C1 segment of cervical spinal cord (tissue), 14 donors: ENCODE data around the gene DPM1.
A peak's percentile ranks its signal among the peaks of the same experiment; 100 is the strongest.

Experiments used
- DNase-seq, 14 donors: peaks; one replicate each; lab custom pipeline; 2025; lab: John Stamatoyannopoulos, UW

DPM1 gene

DNA sequence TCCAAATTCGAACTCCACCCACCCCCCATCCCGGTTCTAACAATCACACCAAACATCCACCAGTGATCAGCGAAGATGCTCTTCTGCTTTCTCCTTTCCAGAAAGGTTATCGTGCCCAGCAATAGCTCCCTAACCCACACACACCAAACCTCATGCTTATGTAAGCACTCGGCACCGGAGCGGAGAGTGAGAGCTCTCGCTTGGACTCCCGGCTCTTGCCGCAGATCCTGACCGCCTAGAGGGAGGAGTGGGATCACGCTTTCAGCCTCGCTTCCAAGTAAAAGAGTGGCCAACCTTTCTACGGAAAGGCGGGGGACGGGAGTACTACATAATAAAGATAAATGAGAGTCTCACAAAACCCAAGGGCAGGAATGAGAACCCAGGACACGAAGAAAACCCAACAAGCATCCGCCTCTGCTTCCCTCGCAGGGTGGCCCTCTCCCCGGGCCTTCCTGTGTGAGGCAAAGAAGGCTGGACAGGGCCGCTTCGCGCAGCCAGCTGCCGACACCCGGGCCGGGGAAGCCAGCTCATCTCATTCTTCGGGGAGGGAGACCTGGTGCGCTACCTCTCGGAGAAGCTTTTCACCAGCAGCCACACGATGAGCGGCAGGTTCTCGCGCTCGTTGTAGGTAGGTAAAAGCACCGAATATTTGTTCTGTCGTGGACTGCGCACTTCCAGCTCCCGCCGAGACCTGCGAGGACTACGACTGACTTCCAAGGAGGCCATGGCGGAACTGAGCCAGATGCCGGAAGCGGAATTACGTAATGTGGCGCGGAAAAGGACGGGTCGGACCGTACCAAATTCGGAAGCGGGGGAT, at the start of gene DPM1:
Gene DPM1, minus strand, starts transcription at position 735 of the 817 bp plus-strand sequence. Its CDS starts 9 bp downstream, at position 726.
- peak; percentile 29 to 97 (median 88) for DNase-seq

DNA sequence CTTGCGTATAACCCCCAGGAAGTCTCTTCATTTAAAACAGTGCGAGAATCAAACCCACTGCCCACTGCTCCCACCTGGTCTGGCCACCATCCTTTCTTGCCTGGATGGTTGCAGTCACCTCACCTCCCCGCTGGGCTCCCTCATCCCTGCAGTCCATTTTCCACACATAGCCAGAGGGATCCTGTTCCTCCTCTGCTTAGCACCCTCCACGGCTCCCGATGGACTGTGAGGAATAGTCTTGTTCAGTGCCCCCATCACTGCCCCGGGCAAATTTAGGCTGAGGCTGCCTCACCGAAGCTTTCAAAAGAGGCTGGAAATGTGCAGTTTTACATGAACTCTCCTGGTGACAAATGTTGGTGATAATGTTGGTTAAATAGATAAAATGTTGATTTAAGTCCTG, 46.9 kb upstream of the DPM1 start:
- DNase-seq: no peak

DNA sequence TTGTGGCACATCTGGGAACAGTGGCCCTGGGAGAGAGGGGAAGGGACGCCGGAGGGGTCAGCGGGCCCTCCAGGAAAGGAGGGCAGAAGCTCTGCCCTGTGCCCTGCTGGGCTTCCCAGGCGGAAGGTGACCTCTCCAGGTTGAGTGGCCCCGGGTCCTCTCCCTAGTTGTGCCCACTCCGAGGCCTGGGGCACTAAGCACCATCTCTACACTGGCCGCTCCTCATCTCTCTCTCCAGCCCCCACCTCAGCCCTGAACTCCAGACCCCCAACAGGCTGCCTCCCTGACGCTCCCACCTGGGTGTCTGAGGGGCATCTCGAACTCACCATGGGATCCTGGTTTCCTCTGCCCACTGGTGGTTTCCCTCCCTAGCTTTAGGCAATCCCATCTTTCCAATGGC, 46.4 kb upstream of the DPM1 start:
- DNase-seq: no peak

DNA sequence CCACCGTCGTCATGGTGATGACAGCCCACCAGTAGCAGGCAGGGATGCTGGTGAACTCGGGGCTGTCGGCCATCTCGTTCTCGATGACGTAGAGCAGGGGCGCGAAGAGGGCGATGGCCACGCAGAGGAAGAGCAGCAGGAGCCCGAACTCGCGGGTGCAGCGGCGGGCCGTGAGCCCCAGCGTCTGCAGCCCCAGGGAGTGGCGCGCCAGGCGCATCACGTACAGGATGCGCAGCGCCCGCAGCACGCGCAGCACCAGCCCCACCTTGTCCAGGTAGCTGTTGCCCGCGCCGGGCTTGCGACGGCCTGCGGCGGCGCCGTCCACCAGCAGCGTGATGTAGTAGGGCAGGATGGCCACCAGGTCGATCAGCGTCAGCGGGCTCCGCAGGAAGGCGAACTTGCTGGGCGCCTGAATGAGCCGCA, 46.0 kb upstream of the DPM1 start:
- DNase-seq: no peak

DNA sequence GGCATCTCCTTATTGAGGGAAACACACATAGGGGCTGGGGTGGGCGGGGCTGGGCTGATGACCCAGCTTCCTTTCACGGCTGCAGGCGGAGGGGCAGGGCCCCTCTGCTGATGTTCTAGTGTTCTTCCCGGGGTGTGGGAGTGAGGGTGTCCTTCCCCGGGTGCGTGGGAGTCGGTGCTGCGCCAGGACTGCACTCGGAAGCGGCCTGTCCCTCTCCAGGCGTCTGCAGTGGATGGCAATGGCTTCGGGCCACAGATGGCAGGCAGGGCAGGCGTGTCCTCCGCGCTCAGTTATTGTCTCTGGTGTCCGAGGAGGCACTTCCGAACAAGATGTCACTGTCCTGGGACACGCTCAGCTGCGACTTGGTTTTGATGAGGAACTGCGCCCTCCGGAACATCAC, 45.4 kb upstream of the DPM1 start:
- DNase-seq: no peak

DNA sequence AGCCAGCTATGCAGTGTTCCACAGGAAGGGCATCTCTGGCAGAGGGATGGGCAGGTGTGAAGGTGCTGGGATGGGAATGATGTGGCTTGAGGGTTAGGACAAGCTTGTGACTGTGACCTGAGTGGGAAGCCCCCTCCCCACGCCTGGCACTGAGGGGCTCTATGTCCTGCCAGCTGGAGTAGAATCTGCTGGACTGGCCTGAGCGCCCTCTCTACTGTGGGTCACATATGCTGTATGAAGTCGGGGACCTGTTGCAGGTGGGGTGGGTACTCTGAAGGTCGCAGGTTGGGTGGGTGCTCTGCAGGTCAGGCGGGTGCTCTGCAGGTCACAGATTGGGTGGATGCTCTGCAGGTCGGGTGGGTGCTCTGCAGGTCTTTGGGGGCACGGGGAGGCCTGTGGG, 44.3 kb upstream of the DPM1 start:
- no peak for DNase-seq

DNA sequence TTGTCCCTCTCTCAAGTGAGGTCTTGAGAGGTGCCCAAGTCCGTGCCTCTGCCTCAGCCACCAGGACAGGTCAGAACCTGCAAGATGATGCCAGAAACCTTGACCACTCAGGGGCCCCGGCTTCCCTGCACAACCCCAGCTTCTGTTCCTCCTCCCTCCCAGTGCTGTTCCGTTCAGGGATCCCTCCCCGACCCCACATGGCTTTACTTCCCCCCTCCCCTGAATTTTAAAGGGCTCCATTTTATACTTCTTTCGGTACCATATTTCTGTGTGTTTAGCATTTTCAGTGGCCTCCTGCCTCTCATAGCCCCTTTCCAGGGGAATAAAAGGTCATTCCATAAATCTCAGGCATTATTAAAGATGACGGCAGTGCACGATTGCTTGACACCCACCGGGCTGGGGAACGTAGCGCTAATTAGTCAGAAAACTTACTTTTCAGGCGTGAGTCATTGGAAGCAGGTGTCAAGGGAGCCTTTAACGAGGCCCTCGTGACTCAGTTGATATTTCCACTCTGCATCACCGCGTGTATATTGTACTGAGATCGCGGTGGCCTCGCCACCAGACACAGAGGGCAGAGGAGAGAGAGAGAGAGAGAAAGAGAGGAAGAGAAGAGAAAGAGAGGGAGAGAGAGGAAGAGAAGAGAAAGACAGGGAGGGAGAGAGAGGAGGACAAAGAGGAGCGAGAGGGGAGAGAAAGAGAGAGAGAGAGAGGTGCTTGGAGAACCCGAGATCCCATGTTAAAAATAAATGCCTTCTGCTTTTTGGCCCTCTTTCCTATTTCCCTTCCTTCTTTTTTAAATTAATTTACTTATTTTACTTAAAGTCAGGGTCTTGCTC, 43.3 kb upstream of the DPM1 start:
- no peak for DNase-seq

DNA sequence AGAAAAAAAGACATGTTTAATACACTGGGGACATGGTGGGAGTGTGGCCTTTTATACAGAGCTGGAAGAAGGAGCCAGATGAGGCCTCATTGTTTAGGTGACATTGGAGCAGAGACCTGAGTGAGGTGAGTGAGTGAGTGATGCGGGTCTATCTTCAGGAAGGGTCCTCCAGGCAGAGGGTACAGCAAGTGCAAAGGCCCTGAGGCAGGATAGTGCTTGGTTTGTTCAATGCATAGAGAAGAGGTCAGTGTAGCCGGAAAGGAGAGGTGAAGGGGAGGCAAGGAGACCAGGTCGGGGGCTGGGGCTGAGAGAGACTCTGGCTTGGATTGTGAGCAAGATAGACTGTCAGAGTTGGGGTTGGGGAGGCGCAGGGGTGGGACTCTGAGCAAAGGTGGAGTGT, 41.0 kb upstream of the DPM1 start:
- no peak for DNase-seq

DNA sequence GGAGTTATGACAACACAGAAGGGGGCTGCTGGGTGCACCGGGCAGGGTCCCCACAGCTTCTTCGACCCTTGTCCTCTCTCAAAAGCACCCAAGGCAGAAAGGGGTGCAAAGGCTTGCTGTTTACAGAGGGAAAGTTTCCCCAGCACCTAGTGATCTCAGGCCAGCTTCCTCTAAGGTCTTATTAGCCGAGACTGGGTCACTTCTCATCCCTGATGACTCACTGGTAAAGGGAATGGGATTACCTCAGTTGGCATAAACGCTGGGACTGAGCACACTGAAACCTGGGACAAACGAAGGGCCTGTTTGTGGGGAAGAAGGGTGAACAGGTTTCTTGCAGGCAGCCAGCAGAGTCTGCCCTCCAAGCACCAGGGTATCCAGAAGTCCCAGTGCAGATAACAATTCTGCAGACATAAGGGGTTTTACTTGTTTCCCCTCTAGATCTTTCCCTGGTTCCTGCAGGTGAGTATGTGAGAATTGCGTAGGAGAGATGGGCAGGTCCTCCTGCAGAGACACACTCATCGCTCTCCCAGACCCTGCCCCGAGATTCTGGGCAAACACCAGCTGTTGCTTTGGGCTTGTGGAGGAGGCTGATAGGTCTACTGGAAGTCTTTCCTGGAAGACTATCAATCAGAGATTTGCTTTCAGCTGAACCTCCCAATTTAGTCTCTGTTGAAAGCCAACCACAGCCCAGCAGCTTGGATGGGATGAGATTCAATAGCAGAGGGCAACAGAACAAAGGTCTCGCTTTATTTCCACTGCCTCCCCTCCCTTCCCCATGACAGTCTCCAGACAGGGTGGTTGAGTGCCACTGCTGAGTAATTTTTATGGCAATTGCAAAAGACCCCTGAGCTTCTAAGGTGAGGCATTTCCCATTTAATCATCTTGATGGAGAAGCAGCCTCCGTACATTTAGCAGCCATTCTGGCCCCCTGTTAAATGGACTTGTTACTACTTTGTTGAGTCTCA, 38.9 kb upstream of the DPM1 start:
- DNase-seq: peak in 1 of 14 donors; percentile 3

DNA sequence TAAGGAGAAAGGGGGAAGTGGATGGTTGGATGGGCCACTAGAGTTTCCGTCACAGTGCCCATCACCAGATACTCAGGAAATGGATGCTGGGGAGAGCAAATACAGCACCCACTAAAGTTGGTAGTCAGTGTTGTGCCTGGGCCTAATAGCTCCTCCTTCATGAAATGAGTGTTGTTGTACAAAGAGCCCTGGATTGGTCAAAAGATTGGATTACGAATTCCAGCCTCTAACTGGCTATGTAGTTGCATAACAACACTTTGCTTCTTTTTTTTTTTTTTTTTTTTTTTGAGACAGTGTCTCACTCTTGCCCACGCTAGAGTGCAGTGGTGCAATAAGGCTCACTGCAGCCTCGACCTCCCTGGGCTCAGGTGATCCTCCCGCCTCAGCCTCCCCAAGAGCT, 37.2 kb upstream of the DPM1 start:
- no peak for DNase-seq

DNA sequence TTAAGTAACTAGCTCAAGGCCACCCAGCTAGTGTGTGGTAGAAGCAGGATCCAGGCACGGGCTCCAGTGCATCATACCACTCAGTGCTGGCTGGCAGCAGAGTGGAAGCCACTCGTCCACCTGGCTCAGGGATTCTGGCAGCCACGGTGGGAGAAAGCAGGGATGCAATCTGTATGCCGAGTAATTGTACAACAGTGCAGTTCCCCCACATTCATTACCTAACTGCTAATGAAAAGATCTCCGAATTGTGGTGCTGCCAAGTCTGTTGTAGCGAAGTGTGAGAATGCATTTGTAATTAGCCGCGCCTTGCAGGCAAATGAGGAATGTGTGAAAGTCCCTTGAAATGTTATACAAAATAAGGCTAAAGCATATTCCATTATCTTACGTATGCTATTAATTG, 35.5 kb upstream of the DPM1 start:
- no peak for DNase-seq

DNA sequence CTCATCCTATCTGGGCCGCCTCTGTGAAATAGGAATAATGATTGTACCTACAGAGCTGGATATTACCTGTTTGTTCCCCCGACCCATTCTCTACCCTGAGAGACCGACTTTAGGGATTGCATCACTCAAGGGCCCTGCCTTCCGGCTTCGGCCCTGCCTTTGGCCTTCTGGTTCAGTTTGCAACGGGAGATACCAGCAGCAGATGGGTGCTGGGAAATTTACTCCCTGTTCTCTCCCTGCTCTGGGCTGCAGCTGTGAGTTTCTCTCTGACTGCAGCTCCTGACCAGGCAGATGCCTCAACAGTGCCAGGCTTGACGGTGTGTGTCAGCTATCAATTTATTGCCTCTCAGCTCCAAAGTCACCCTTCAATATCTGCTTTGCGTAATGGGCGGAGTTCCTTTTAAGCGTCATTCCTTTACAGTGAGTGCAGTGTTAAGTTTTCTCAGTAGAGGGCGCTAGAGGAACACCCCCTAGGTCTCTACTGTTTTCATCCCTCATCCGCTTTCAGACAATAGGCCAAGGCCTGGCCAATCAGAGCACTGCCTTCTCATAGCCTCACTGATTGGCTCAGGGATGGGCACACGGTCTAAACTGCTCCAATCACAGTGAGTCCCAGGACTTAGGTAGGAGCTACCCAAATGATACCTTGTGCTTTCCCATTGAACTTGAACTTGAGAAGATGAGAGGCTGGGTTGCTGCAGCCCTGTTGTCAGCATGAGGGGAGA, 34.6 kb upstream of the DPM1 start:
- peak in 1 of 14 donors; percentile 15 for DNase-seq

DNA sequence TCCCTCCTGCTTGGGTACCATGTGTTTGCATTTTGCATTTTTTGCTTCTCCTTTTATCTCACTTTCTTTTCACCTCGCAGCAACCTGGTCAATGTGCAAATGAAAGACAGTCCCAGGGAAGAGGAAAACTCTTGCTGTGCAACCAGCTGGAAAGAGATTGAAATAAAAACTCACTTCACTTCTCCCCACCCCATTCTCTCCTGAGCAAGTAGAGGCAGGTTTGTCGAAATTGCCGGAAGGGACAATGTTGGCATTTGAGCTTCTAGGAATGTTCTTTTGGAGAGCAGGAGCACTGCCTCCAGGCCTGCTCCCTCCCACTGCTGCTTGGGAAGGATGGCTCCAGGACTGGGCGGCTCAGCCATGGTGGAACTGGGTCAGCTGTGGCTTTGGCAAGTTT, 34.0 kb upstream of the DPM1 start:
- peak in 1 of 14 donors; percentile 41 for DNase-seq

DNA sequence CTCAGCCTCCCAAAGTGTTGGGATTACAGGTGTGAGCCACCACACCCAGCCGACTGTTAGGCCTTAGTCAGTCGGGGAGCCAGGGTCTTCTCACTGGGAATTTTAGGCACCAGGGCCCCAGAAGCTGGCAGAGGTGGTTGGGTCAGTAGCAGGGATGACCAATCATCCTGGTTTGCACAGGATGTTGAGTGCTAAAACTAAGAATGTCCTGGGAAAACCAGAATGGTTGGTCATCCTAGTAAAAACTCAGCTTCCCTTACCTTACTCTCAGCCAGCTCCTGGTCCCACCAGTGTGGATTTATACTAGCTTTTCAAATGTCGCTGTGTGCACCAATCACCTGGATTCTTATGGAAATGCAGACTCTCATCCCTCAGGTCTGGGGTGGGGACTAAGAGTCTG, 32.7 kb upstream of the DPM1 start:
- no peak for DNase-seq

DNA sequence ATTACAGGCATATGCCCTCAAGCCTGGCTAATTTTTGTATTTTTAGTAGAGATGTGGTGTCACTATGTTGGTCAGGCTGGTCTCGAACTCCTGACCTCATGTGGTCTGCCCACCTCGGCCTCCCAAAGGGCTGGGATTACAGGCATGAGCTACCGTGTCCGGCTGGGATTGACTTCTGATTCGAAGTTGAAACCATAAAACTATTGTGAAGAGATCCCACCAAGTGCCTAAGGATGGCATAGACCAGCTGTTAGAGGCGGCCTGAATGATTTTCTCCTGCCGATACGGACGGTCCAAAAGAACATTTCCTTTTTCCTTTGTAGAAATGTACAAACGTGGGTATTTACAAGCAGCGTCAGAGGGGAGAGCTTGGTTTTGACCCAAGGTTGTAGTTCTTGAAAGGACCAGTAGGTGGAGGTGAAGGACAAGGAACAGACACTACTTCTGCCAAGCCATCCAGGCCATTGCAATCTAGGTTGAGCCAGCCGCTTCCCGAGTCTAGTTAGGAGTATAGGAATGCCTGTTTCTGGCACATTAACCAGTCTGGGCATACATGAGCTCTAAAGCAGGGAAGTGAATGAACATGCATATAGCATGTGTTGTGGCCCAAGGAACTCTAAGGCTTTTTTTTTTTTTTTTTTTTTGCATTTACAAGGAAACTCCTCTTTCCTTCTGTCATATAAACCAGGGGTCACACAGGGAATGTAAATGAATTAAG, 29.3 kb upstream of the DPM1 start:
- DNase-seq: peak in 12 of 14 donors; percentile 6 to 76 (median 36)

DNA sequence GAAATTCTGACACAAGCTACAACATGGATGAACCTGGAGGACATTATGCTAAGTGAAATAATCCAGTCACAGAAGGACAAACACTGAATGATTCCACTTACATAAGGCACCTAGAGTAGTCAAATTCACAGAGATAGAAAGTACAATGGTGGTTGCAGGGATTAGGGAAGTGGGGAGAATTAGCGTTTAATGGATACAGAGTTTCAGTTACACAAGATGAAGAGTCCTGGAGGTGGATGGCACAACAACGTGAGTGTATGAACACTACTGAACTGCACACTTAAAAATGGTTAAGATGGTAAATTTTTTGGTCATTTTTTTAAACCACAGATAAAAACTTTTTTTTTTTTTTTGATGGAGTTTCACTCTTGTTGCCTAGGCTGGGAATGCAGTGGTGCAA, 25.0 kb upstream of the DPM1 start:
- DNase-seq: no peak

DNA sequence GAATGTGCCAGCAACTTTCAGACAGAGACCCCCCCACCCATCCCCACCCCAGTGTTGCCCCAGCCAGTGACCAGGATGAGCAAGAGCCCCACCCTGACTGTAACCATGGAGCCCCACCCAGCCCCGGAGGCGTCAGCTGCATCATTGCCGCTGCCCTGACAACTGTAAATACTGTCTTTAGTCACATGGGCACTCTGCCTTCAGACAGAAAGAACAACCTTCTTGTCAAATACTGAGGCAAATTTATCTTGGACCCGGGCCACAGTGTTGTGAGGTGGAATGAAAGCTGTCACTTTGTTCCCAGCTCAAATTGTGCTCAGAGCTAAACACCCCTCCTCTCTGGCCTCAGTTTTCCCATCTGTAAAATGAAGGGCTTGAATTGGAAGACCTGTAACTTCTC, 24.0 kb upstream of the DPM1 start:
- DNase-seq: no peak

DNA sequence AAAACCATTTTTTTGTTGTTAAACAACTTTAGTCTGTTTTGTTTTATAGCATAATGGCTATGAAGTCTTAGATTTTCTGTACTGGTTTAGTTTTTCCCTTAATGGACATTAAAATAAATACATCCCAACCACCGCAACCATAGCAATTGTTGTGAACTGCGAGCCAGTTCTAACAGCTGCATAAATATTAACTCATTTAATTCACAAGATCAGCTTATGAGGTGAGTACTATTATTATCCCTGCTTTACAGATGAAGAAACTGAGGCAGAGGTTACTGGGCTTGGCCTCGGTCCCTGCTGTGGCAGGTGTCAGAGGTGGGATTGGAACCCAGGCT, 23.3 kb upstream of the DPM1 start:
- DNase-seq: no peak

DNA sequence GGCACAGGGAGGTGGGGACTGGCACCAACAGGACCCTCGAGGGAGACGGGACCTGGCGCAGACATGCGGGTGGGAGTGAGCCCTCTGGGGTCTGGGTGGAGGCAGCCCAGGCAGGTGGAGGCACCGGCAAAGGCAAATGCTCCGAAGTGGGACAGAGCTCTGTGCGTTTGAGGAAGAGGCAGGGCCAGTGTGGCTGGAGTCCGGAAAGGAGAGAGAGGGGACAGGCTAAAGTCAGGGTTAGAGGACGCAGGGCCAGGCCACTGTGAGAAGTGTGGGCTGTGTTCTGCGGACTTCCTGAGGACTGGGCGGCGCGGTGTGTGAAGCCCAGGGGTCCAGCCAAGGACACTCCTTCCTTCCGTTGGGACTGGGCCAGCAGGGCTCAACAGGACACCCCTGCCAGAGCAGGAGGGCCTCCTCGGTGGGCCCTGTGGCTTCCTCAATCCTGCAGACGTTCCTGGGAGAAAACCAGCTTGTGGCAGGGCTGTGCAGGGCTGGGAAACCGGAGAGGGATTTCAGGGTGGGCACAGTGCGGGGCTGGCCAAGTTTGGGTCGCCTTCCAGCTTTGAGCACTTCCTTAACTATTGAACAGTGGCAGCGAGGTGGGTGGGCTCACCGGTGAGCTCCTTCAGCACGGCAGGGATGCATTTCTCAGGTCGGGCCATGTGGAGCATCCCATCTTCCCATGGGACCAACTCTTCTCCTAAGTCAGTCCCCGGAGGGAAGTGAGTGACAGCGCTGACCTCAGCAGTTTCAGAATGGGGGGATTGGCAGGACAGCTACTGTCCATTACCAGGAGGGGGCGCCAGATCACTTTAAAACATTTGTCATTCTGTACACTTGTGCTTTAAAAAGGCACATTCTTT, 22.8 kb upstream of the DPM1 start:
- peak in 5 of 14 donors; percentile 3 to 21 (median 20) for DNase-seq
